ENCODE results near the gene TLNRD1. TPM values are rescaled to one million over a fixed set of nuclear protein-coding genes. Genes with fewer than 3 reads are reported as not detected.

The TLNRD1 gene
- polyA plus RNA-seq, 1 donor (not counting 4 experiments of a cell fraction or from before 2014, with no cell fraction given) = 3.1 TPM

DNA sequence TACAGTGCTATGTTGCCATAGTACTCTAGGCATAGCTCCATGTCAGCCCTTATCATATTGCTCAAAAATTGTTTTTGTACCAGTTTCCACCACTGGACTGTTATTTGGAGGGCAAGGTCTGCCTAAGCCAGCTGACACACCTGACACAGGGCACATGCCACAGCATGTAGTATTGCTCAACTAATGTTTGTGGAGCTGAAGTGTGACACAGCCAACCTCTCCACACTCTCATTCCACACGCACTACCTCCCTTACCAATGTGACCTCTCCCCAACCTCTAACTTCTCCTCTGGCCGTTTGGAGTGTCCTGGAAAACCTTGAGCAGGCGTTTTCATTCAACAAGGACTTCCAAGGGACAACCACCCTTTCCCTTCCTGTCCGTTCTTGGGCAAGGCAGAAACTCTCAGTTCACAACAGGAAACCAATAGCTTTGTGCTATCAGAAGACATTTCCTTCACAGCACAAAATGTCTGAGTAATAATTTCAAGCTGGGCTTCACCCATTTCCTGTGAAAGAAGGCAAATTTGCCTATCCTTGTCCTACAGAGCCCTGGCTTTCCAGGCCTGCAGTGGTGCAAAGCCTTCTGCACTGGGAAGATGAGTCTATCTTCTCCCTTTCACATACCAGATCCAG lies 38.4 kb downstream of the TLNRD1 start:
- no peak overlapping the region for H3K4me3 ChIP-seq (ENCODE audit: control insufficient read depth in 2 of 3, extremely low read depth in 1 of 3, insufficient read depth in 2 of 3, low read depth in 1 of 3, low read length in 3 of 3)
- no peak overlapping the region for H3K9ac ChIP-seq (ENCODE audit: control insufficient read depth, extremely low read depth, insufficient read depth, low read length)
- DNase-seq (ENCODE audit: low read depth, low spot score) = peak; percentile 11

DNA sequence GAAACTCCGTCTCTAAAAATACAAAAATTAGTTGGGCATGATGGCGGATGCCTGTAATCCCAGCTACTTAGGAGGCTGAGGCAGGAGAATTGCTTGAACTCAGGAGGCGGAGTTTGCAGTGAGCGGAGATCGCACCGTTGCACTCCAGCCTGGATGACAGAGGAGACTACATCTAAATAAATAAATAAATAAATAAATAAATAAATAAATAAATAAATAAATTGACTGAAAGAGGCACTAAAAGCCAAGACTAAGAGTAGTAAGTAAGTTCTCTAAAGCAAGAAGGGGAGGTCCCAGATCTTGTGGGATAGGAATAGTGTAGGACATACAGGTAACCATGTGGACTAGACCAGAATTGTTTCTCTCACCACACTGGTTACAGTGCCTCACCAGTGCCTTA lies 40.0 kb downstream of the TLNRD1 start:
- FAIRE-seq (no peak), DNase-seq (ENCODE audit: low read depth, low spot score) (no peak)
- H3K36me3 ChIP-seq (ENCODE audit: control insufficient read depth in 2 of 2, extremely low read depth in 1 of 2, insufficient read depth in 2 of 2, low read length in 2 of 2) = no peaks in the 10 kb centered on the region
- no peaks in the 10 kb centered on the region for H3K79me2 ChIP-seq (ENCODE audit: control insufficient read depth, insufficient read depth, low read length)
- H3K27ac ChIP-seq (ENCODE audit: control insufficient read depth, insufficient read depth, low read length) = no peak overlapping the region
- no peak for TF ChIP-seq EZH2 (IDR thresholded peaks at IDR 0.05; ENCODE audit: low read length)
- TF ChIP-seq, protein P1, sequence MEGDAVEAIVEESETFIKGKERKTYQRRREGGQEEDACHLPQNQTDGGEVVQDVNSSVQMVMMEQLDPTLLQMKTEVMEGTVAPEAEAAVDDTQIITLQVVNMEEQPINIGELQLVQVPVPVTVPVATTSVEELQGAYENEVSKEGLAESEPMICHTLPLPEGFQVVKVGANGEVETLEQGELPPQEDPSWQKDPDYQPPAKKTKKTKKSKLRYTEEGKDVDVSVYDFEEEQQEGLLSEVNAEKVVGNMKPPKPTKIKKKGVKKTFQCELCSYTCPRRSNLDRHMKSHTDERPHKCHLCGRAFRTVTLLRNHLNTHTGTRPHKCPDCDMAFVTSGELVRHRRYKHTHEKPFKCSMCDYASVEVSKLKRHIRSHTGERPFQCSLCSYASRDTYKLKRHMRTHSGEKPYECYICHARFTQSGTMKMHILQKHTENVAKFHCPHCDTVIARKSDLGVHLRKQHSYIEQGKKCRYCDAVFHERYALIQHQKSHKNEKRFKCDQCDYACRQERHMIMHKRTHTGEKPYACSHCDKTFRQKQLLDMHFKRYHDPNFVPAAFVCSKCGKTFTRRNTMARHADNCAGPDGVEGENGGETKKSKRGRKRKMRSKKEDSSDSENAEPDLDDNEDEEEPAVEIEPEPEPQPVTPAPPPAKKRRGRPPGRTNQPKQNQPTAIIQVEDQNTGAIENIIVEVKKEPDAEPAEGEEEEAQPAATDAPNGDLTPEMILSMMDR (optimal IDR thresholded peaks at IDR 0.05 in 1 of 3, IDR thresholded peaks at IDR 0.05 in 1 of 3, conservative IDR thresholded peaks at IDR 0.05 in 1 of 3; ENCODE audit: extremely low read depth in 1 of 3, insufficient read depth in 2 of 3, low read length in 3 of 3) = no peak
- no peaks in the 10 kb centered on the region for H4K20me1 ChIP-seq (ENCODE audit: control insufficient read depth, extremely low read depth, insufficient read depth, low read length)
- H3K9ac ChIP-seq (ENCODE audit: control insufficient read depth, extremely low read depth, insufficient read depth, low read length) = no peak overlapping the region
- H2AFZ ChIP-seq (ENCODE audit: control insufficient read depth, low read length) = no peak overlapping the region
- no peaks in the 10 kb centered on the region for H3K9me1 ChIP-seq (ENCODE audit: control insufficient read depth, extremely low read depth, insufficient read depth, low read length)
- H3K9me3 ChIP-seq (ENCODE audit: control insufficient read depth, low read depth, low read length) = no peaks in the 10 kb centered on the region
- no peak overlapping the region for H3K4me3 ChIP-seq (ENCODE audit: control insufficient read depth in 2 of 3, extremely low read depth in 1 of 3, insufficient read depth in 2 of 3, low read depth in 1 of 3, low read length in 3 of 3)
- H3K4me1 ChIP-seq (ENCODE audit: control insufficient read depth, extremely low read depth, insufficient read depth, low read length) = peaks cover 10% of the 10 kb centered on the region
- H3K4me2 ChIP-seq (ENCODE audit: control insufficient read depth, extremely low read depth, insufficient read depth, low read depth, low read length) = no peak overlapping the region
- dilution Hi-C loops (cut with MboI; ENCODE audit: extremely low pct_ligation_motif_present, low sequenced_read_pairs) = no loop called here
- H3K27me3 ChIP-seq (ENCODE audit: control insufficient read depth, extremely low read depth, insufficient read depth, low read length) = no peaks in the 10 kb centered on the region

More for the DNA sequence above, 38.4 kb downstream of the TLNRD1 start:
- Histone ChIP-seq H3K9me1 (ENCODE audit: control insufficient read depth, extremely low read depth, insufficient read depth, low read length) (no peaks in the 10 kb centered on the region), H3K9me3 (ENCODE audit: control insufficient read depth, low read depth, low read length) (no peaks in the 10 kb centered on the region), H2AFZ (ENCODE audit: control insufficient read depth, low read length) (peak overlapping the region; percentile 68), H3K4me1 (ENCODE audit: control insufficient read depth, extremely low read depth, insufficient read depth, low read length) (peaks cover 10% of the 10 kb centered on the region), H3K27me3 (ENCODE audit: control insufficient read depth, extremely low read depth, insufficient read depth, low read length) (no peaks in the 10 kb centered on the region), H4K20me1 (ENCODE audit: control insufficient read depth, extremely low read depth, insufficient read depth, low read length) (no peaks in the 10 kb centered on the region), H3K79me2 (ENCODE audit: control insufficient read depth, insufficient read depth, low read length) (no peaks in the 10 kb centered on the region), H3K27ac (ENCODE audit: control insufficient read depth, insufficient read depth, low read length) (no peak overlapping the region), H3K36me3 (ENCODE audit: control insufficient read depth in 2 of 2, extremely low read depth in 1 of 2, insufficient read depth in 2 of 2, low read length in 2 of 2) (no peaks in the 10 kb centered on the region), H3K4me2 (ENCODE audit: control insufficient read depth, extremely low read depth, insufficient read depth, low read depth, low read length) (peak overlapping the region; percentile 12)
- TF ChIP-seq EZH2 (IDR thresholded peaks at IDR 0.05; ENCODE audit: low read length) = no peak
- TF ChIP-seq, protein P1 (optimal IDR thresholded peaks at IDR 0.05 in 1 of 3, IDR thresholded peaks at IDR 0.05 in 1 of 3, conservative IDR thresholded peaks at IDR 0.05 in 1 of 3; ENCODE audit: extremely low read depth in 1 of 3, insufficient read depth in 2 of 3, low read length in 3 of 3) = no peak
- dilution Hi-C loops (cut with MboI; ENCODE audit: extremely low pct_ligation_motif_present, low sequenced_read_pairs) = no loop called here
- FAIRE-seq = peak; percentile 66

Data from keratinocyte (primary cell).